H1 (cell line): ENCODE results near the gene RGL3. TPM values are rescaled to one million over a fixed set of nuclear protein-coding genes. Genes with fewer than 3 reads are reported as not detected.

Source experiments
- CBX8 ChIP-seq: fragments of 300-800, 300-1000 bp; sonication (generic); IDR thresholded peaks from 2 replicates; pipeline ENCODE4 v1.7.1; 2016; ENCODE audit warnings: low read depth, low read length, borderline replicate concordance
- CTBP2 ChIP-seq: IDR thresholded peaks from 2 replicates; pipeline ENCODE4 v1.7.0; 2011; ENCODE audit warnings: borderline replicate concordance, mild to moderate bottlenecking, moderate library complexity, mixed read lengths, low read length; ENCODE audit not compliant: insufficient read depth, insufficient read length
- HDAC2 ChIP-seq, 2 experiments: fragments of 300-600 bp in 1 of 2; sonication (generic) in 1 of 2; IDR thresholded peaks; 2 replicates each; pipeline ENCODE4 v1.6.1; 2011 to 2012; ENCODE audit warnings: low read depth in 2 of 2, low read length in 2 of 2, mild to moderate bottlenecking in 2 of 2, moderate library complexity in 2 of 2, borderline replicate concordance in 1 of 2, inconsistent platforms in 1 of 2
- PHF8 ChIP-seq: fragments of 200-600 bp; sonication (generic); conservative IDR thresholded peaks from 2 replicates; pipeline ENCODE4 v1.7.1; 2012; ENCODE audit warnings: low read depth, mild to moderate bottlenecking, inconsistent platforms, low read length, moderate library complexity
- POU5F1 ChIP-seq: IDR thresholded peaks from 2 replicates; pipeline ENCODE4 v1.6.1; 2011; ENCODE audit warnings: low read depth, mild to moderate bottlenecking, low read length, moderate library complexity
- RAD21 ChIP-seq, 2 experiments: IDR thresholded peaks in 1 of 2; conservative IDR thresholded peaks in 1 of 2; 2 replicates each; pipeline ENCODE4 v1.6.1; 2011; ENCODE audit warnings: low read depth in 2 of 2, low read length in 2 of 2, improper control_type of control experiment in 1 of 2, inconsistent platforms in 1 of 2, mild to moderate bottlenecking in 1 of 2, moderate library complexity in 1 of 2
- SUZ12 ChIP-seq: fragments of 200-600 bp; sonication (generic); IDR thresholded peaks from 2 replicates; pipeline ENCODE4 v1.6.1; 2012; ENCODE audit warnings: mild to moderate bottlenecking, inconsistent platforms, low read length, moderate library complexity, mixed read lengths
- TBP ChIP-seq: IDR thresholded peaks from 2 replicates; pipeline ENCODE4 v1.6.1; 2011; ENCODE audit warnings: low read depth, low read length, improper control_type of control experiment
- TCF12 ChIP-seq: IDR thresholded peaks from 2 replicates; pipeline ENCODE4 v1.6.1; 2011; ENCODE audit warnings: low read depth, mild to moderate bottlenecking, low read length
- polyA plus RNA-seq, 7 experiments: library from polyadenylated mRNA; depleted of rRNA in 3 of 7; stranded (reverse) in 5 of 7; unstranded in 2 of 7; fragments of >200 nt in 5 of 7; fragments of 200-250 nt in 2 of 7; gene quantifications; 1 replicate in 5 of 7; 2 replicates in 1 of 7; 4 replicates in 1 of 7; pipeline versions ENCODE4 v1.2.1 to v1.2.3, GENCODE V29; 2011 to 2013; ENCODE audit warnings: missing spikeins in 2 of 7, mixed read lengths in 2 of 7
- total RNA-seq: library from RNA; stranded (reverse); fragmentation: NEBNext Ultra II Directional; extraction: Animal tissue kit (Norgen Biotek cat#: 25700); gene quantifications from 2 replicates; pipeline ENCODE4 v1.2.1, GENCODE V29; 2021

The RGL3 gene
- total and polyA plus RNA-seq, 2 of the 8 experiments (the other 6 are each of a cell fraction or from before 2014, with no cell fraction given) = 36.9 to 40.9 TPM

- peak in 1 of 2 experiments; percentile 24; a peak in 1 of 4 replicates for TF ChIP-seq RAD21 (IDR thresholded peaks at IDR 0.05 in 1 of 2, conservative IDR thresholded peaks at IDR 0.05 in 1 of 2; ENCODE audit: low read depth in 2 of 2, low read length in 2 of 2)
- TF ChIP-seq PHF8 = no peak
- no peak for TF ChIP-seq CTBP2
- no peak for TF ChIP-seq HDAC2 (IDR thresholded peaks at IDR 0.05; ENCODE audit: borderline replicate concordance in 1 of 2, low read depth in 2 of 2, low read length in 2 of 2)
- no peak for TF ChIP-seq TBP
- TF ChIP-seq POU5F1 = no peak
- no peak for TF ChIP-seq SUZ12
- TF ChIP-seq TCF12 = no peak
- TF ChIP-seq CBX8 = no peak
- TF ChIP-seq, all 59 proteins: peak for 2
Measured at GRCh38 chr19:11452620-11453310, 33.7 kb upstream of the RGL3 start (continued).
